ENCODE results near the gene RASL12.

- no peak for TF ChIP-seq CTCF (IDR thresholded peaks at IDR 0.05)
- no peak for TF ChIP-seq EZH2 (IDR thresholded peaks at IDR 0.05; ENCODE audit: borderline replicate concordance, insufficient read depth, low read depth, low read length, poor library complexity, severe bottlenecking)
These were observed 14.6 kb upstream of the RASL12 start for GRCh38 chr15:65082303-65082953.

Data from B cell (primary cell).